ENCODE measurements around the gene TTC23. TPM values are rescaled to one million over a fixed set of nuclear protein-coding genes. Genes with fewer than 3 reads are reported as not detected.

Gene TTC23
- total and polyA plus RNA-seq, 9 of the 15 experiments (the other 6 are each of a cell fraction or from before 2014, with no cell fraction given) = 0.41 to 4.5 (median 2.5) TPM

GRCh38 chr15:99141943-99142342 lies 107.4 kb downstream of the TTC23 start:
- H3K36me3 ChIP-seq (ENCODE audit: control insufficient read depth, insufficient read depth, low read length) = no peaks in the 10 kb centered on the region
- no peak overlapping the region for H2AFZ ChIP-seq (ENCODE audit: low read depth, low read length)
- intact Hi-C loops (cut with micrococcal nuclease) = no loop called here
- no peaks in the 10 kb centered on the region for H3K4me1 ChIP-seq (replicated peaks in 1 of 2; ENCODE audit: control insufficient read depth in 2 of 2, insufficient read depth in 2 of 2, low read length in 2 of 2)
- no peaks in the 10 kb centered on the region for H4K20me1 ChIP-seq (replicated peaks; ENCODE audit: control insufficient read depth, insufficient read depth, low read length)
- in situ Hi-C loops (cut with MboI) = no loop called here
- H3K9me1 ChIP-seq (ENCODE audit: control insufficient read depth, insufficient read depth, low read length) = no peaks in the 10 kb centered on the region
- BruUV-seq (replicated peaks) = no TSS peak
- WGBS (ENCODE audit: insufficient coverage, low coverage, missing lambda C conversion rate) = 0% methylated on average over 3 of the region's 4 CpGs
- FAIRE-seq (no peak), ATAC-seq (no peak), DNase-seq (ENCODE audit: extremely low read depth in 1 of 4, low spot score in 3 of 4) (no peak)
- POLR2A ChIA-PET = interaction anchor here (1.0 kb wide), 1 partner anchor 18 kb away, joined by 3 read pairs; no protein-coding TSS in a partner anchor
- no peaks in the 10 kb centered on the region for H3K79me2 ChIP-seq (ENCODE audit: control insufficient read depth, insufficient read depth, low read length)
- no peak overlapping the region for H3K4me2 ChIP-seq (ENCODE audit: insufficient read depth, low read length)
- TF ChIP-seq BRCA1 (IDR thresholded peaks at IDR 0.05) (no peak), BRCA1 (CRISPR knock-in tag; IDR thresholded peaks at IDR 0.05) (no peak), ZNF592 (IDR thresholded peaks at IDR 0.05) (no peak), SNIP1 (IDR thresholded peaks at IDR 0.05; ENCODE audit: low read depth) (no peak), KHSRP (IDR thresholded peaks at IDR 0.05) (no peak), FOXJ2 (tag; IDR thresholded peaks at IDR 0.05) (no peak)
- CTCF ChIA-PET (ENCODE audit: low intra/inter-chr PET ratio) = no interaction called here
- no peak overlapping the region for H3K9ac ChIP-seq (ENCODE audit: insufficient read depth in 1 of 2, low read depth in 2 of 2, low read length in 2 of 2)
- no peak overlapping the region for H3K4me3 ChIP-seq
- H3K27ac ChIP-seq (ENCODE audit: extremely low read depth, low read depth, low read length) = no peak overlapping the region
- no peaks in the 10 kb centered on the region for H3K9me3 ChIP-seq (replicated peaks; ENCODE audit: control insufficient read depth, insufficient read depth, low read depth, low read length)
- H3K27me3 ChIP-seq (ENCODE audit: control insufficient read depth in 2 of 2, insufficient read depth in 2 of 2, low read length in 2 of 2) = peaks cover 0 to 15% of the 10 kb centered on the region in 2 experiments; a peak in 2 of 5 replicates

Measured in K562 (cell line).